CMK (cell line): ENCODE measurements around the gene AMELX.

ENCODE experiments used
- DNase-seq: peaks from one replicate; pipeline ENCODE4 v3.0.0-alpha.2; 2010; ENCODE audit warnings: low read depth

The AMELX gene

DNA sequence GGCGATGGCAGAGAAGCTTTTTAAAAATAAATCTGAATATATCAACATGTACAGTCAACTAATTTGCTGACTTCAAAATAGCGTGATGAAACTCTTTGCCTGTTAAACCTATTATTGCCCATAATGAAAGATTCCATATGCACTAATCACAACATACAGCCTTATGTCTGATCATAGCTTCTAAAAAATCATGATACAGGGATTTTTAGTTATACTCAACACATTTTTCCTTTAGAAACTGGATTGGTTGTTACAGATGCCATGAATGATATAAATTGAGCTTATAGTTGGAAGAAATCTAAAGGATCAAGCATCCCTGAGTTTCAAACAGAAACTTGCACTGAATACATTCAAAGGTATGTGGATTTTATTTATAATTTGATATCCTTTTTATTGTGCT is at the start of gene AMELX:
TSS of gene AMELX (plus strand) at position 301 of the 400 bp plus-strand sequence. CDS start 1,376 bp downstream, outside the sequence.
- no peak for DNase-seq

DNA sequence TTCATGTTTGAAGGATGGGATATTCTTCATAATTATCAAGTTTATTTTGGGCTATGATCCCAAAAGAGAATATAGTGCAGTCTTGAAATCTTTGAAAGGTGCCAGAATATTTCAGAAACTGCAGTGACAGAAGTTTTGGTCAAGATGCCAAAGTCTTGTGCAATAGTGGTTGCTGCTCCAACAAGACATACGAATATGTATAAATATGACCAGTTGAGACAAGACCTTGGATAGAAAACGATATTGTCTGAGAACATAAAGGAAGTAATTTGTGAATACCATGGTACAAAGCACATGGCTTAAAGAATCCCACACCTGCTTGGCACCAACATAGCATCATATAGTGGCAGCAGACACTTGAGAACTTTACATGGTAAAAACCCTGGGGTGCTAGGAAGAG is 48.6 kb upstream of the AMELX start:
- no peak for DNase-seq

DNA sequence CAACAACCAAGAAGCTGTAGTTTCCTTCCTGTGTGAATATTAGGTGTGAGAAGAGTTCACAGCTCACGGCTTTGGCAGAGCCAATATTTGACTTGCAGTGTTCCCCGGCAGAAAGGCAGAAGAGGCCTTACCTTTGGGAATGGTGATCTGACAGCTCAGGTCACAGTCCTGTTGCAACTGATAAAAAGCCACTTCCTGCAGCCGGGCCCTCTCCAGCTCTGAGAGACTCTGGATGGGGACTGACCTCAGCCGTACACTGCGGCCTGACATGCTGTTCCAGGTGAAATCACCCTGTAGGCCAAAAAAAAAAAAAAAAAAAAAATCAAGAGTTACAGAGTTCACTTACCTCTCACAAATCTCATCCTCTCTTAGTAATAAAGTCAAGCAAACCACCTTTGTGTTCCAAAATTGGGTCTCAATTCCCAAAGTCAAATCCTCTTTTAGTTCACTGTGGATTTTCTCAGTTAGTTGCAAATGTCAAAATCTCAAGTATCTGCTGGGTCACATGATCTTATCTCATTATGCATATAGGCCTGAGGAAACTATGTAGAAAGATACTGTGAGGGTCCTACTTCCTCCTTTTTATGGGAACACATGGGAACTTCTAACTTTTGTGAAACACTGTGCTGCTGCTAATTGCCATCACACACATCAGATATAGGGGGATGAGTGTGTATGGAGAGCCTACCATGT is 38.6 kb upstream of the AMELX start:
- DNase-seq: no peak

DNA sequence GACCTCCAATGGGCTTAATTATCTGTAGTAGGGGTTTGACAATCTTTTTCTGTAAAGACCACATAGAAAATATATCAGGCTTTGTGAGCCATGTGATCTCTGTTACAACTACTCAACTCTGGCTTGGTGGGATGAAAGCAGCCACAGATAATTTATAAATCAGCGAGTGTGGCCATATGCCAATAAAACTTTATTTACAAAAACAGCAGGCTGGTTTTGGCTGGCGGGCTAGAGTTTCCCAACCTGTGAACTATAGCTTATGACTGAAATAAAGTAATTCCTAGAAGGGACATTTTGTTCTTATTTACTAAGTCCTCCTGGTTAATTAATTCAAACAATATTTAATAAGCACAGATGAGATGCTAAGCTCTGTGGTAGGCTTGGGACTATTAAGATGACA is 35.9 kb upstream of the AMELX start:
- DNase-seq: no peak

DNA sequence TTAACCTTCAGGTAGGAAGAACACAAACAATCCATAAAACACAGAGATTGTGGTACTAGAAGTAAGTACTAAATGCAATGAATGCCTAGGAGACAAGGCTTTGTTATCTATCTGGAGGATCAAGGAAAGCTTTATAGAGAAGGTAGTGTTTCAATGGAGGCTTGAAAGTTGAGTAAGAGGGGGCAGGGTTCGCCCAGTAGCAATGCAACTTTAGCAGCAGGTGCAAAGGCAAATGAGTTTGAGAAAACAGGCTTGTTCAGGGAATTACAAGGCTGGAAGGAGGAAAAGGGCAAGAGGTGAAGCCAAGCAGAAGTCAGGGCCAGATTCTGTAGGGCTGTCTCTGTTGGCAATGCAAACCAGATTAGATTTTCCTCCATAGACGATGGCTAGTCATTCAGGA is 35.5 kb upstream of the AMELX start:
- no peak for DNase-seq

DNA sequence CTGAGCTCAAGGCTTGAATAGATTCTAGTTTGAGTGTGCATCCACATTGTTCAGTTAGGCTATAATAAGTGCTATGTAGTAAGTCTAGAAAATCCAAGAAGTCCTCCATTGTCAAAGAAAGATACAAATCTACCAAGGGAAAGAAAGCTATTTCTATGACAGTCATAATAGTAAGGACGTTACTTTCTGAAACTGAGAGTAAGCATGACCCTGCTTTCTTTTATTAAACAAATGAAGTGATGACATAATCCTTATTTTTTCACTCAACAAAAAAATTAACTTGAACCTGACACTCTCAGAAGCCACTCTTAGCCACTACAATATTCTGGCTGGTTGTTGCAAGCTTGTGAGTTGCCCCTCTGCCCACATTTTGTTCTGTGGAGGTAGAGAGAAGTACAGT is 33.8 kb upstream of the AMELX start:
- no peak for DNase-seq

DNA sequence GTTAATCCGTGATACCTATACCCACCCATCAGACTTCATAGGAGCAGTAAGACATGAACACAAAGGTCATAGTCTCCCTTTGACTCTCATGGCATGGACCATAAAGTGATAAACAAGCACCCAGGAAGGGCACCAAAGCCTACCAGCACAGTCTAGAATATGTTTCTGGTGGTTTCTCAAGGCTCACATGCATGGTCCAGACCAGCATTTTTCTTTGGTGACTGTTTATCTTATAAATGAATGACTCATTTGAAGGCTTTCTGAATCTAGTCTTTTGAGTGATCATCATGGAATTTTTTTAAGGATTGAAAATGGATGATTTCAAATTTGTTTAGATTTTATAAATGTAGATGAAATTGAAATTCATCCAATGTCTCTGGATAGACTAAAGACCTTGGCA is 32.0 kb upstream of the AMELX start:
- no peak for DNase-seq

DNA sequence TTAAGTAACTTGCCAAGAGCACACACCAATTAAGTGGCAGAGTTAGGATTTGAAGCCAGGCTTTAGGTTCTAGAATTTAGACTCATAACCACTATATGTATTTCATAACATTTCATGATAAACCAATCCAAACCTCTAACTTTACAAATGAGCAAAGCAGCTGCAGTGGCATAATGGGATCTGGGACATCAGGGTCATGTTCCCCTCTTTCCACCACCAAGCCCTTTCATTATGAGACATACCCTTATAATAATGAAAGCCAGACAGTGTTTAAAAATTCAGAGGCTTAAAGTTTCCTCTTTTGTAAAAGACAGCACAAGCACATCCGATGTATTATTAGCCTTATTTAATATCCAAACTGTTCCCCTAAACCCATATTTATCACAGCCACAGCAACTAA is 28.3 kb upstream of the AMELX start:
- DNase-seq: no peak

DNA sequence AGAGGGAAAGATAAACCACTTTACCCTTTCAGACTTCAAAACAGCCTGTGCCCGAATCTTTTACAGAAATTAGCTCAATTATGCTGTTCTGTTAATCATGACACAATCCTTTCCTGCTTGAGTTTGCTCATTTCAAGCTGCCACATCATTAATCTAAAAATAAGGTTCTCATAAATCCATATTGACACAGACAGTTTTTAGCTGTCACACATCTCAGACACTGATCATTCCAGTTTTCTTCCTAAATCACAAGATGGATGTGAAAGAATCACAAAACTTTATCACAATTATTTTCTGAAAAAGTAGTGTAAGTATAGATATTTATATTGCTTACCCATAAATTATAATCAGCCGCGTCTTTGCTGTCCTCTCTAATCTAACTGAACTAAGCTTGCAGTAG is 27.9 kb upstream of the AMELX start:
- DNase-seq: no peak

DNA sequence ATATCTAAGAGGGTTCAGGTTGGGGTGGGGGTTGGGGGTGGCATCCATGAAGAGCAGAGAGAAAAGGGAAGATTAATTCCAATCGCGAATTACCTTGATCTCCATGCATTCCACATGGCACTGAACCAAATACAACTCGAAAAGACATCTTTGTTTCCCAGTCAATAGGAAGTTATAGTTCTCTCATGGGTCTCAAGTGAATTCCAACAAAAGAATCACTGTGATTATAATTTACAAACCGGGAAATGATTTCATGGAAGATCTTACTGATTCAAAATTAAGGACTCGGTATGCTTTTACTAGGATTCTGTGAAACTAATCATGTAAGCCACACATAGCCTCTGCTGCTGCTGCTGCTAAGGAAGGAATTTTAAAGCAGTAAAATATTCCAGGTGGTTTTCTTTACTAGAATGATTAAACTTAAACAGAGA is 26.6 kb upstream of the AMELX start:
- DNase-seq: no peak

DNA sequence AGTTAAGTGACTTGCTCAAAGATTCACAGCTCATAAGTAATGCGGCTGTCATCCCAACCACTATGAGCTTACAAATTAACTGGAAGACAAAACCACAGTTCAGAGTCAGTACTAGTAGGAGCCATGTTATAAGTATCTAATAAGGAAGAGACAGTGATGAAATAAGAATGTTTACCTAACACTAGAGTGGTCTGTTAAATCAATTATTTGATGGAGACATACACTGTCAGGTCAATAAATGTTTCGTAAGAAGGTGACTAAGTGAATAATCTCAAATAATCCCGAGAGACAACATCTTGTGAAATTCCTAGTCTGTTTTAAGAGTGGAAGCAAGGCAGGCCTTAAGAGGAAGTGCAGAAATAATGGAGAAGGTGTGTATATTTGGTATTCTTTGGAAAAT is 25.8 kb upstream of the AMELX start:
- no peak for DNase-seq

DNA sequence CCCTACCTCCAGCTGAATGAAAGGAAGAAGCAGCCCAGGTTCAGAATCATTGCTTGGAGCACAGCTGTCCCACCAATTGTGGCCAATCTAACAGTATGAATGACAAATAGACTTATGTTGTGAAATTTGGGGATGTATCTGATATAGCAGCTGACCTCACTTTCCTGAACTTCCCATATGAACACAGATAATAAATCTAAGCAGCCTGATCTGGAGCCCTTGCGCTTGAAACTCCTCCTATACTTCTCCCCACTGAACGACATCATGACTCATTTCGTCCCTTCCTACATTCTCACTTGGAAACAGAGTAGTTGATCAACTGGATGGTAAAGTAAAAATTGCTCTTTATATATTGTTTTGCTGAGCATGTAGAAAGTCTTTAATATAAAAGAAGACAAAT is 24.2 kb upstream of the AMELX start:
- no peak for DNase-seq

DNA sequence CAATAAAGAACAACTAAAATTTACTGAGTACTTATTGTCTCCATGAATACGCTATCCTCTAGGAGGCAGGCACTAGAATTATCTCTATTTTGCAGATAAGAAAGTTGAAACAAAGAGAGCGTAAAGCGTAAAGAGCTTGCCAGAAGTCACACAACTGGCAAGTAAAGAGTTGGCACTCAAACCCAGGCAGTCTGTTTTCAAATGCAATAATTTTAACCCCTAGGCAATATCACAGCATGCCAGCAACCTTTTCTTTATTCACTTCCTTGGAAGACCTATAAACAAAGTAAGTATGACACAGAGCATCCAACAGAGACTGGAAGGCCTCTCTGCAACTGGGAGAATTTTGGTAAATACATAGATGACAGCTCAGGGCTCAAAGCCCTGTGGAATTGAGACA is 23.2 kb upstream of the AMELX start:
- no peak for DNase-seq

DNA sequence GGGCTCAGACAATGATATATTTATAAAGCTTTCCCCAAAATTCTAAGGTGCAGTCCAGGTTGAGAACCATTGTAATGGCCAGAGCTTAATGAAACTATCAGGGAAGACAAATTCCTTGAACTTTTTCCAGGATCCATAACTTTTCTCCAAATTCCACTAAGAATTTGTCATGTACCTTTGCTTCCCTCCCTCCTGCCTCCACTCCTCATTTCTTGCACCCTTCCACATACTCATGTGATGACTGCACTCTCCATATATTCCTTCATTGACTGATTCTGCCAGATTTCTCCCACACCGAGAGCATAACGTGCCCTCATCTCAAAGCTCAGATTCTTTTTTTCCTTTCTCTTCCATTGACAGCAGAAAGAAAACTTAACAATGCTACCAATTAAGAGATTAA is 20.9 kb upstream of the AMELX start:
- no peak for DNase-seq

DNA sequence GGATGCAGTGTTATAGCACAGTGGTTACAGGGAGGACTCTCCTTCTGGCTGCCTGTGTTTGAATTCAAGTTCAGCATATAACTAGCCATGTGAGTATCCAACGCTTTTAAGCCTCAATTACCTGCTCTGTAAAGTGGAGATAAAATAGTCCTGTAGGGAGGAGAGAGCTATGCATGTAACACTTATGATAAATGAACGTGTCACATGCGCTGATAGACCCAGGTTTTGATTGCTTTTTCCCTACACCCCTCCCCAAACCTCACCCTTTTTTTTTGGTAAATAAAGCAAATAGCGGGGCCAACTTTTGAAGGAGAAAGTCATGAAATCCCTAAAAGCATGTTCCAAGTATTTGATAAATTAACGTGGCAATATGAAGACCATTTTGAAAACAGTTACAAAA is 20.4 kb upstream of the AMELX start:
- DNase-seq: no peak

DNA sequence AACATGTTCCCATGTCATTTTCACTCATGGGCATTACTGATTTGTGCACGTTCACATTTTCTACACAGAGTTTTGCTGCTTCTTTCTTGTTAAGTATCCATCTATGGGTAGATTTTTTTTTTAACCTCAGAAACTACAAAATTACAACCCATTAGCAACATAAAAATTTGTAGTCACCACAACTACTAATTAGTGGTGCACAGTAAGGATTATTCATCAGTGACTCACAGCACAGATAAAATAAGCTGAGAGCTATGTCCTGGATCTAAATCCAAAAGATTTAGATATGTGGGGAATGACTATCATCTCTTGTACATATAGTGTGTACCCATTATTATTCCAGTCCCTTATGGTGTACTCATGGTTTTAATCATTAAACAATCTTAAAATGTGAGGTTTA is 19.7 kb upstream of the AMELX start:
- no peak for DNase-seq

DNA sequence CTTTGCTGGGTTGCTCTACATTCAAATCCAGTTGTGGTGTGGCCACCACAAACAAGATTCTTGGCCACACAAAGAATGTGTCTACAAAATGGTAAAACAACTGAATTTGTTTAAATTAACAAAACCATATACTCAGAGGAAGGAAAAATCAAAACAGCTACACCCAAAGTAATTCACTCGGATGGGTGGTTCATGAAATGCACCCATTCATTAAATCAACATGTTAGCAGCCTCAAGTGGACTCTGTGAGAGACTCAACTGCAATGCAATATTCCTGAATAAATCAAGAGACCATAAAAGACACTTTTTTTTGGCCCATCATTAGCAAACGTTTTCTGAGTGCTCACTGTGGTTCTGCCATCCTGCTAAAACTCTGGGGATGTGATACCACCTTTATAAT is 11.2 kb upstream of the AMELX start:
- no peak for DNase-seq

DNA sequence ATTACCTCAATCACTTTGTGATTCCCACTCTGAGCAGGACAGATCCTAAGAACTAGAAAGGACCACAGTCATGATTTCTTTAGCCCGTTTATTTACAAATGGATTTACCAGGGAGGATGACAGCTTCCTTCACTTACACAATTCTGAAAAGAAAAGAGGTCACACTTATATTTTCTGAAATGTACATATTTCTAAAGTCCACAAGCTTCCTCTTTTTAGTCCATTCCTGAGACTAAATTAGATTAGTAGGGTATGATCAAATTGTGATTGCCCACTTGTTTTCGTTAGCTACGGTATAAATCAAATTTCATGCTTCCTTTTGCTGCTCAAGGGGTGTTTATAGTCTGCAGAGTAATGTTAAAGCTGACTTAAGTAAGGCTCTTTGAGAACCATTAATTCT is 7.6 kb upstream of the AMELX start:
- DNase-seq: no peak

DNA sequence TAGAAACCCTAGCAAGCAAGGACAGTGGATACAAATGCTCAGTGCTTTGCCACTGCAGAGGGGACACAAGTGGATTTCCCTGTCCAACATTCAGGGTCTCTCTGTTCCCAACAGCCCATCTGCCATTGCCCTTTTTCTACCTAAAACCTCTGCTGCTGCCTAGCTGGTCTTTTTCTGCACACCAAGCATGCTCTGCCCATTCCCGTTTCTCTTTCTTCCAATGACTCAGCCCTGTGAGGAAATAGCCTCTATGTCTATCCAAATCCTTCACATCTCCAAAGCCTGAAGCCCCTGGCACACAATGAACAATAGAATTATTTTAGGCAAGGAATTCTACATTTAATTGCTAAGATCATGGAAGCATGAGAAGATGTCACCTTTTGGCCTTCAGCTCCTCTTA is 5.7 kb upstream of the AMELX start:
- no peak for DNase-seq

DNA sequence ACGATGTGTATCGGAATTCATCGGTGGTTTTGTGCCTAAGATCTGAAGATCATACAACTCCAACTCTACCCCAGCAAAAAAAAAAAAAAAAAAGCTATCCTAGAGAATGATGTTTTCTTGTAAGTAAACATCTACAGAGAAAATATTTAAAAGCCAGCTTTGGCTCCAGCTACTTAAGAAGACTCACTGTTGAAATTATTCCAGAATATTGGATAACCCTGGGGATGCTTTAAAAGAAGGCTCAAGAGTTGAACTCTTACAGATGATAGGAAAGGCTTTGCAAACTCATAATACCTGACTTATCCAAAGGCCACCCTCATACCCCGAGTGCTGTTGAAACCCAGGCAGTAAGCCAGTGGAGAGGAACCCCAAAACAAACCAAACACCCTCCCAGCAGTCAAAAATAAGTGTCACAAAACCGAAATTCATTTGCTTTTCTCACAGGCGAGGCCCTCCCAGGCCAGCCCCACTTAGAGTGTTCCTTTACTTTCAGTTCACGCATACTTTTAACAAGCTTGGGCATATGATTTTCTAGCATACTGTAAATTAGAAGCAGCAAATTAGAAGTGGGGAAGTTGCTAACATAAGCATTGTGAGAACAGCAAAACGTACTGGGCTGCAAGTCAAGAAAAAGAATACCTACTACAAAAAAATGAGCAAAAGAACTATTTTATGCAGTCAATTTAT is 2.7 kb upstream of the AMELX start:
- DNase-seq: no peak

DNA sequence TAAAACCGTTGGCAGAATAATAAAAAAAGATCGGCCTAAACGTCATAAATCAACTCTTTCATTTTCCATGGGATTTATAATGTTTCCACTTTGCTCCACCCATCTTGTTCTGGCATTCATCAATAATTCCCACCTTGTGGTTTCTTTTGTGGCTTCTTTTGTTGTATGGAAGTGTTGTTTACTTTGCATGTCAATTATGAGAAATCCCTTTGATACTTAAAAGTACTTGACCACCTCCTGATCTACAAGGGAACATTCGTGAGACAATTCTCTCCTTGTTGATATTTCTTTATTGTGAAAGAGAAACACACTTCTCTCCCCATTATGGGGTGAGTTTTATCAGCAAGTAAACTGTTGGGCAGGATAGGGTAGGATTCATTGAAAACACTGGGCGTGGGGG is 2.8 kb downstream of the AMELX start:
- DNase-seq: no peak

DNA sequence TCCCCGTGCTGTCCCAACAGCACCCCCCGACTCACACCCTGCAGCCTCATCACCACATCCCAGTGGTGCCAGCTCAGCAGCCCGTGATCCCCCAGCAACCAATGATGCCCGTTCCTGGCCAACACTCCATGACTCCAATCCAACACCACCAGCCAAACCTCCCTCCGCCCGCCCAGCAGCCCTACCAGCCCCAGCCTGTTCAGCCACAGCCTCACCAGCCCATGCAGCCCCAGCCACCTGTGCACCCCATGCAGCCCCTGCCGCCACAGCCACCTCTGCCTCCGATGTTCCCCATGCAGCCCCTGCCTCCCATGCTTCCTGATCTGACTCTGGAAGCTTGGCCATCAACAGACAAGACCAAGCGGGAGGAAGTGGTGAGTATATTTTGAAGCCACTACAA is 5.4 kb downstream of the AMELX start:
- DNase-seq: no peak

DNA sequence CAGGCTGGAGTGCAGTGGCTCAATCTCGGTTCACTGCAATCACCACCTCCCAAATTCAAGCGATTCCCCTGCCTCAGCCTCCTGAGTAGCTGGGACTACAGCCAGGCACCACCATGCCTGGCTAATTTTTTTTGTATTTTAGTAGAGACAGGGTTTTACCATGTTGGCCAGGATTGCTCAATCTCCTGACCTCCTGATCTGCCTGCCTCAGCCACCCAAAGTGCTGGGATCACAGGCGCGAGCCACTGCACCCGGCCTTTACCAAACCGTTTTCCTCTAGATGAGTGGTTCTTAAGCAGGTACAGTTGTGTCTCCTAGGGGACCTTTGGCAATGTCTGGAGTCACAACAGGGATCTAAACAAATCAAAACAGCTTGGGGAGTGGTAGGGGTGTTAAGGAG is 11.6 kb downstream of the AMELX start:
- DNase-seq: no peak

DNA sequence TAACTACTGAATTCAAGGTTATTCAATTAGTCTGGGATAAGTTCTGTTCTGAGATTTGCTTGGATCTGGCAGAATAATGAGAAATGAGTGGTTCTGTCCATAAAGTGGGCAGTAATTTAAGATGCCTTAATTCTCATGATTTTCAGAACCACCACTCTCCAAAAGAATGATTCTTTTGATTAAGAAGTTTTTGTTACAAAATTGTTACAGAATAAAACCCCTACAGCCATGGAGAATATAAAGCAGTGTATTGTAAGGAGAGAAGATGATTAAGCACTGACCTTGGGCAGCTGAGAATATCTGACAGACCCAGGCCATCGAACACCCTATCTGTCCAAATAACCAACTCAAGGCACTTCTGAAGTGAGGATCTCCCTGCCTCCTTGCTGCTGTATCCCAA is 12.4 kb downstream of the AMELX start:
- DNase-seq: no peak
